VCaP (cell line): ENCODE data around the gene SOX18.

Experiments used
- H3K27ac ChIP-seq: fragments of 450-650 bp; 2 replicates; pipeline ENCODE4 v1.5.1; 2017
- TF ChIP-seq, protein P1 (sequence below): fragments of 450-650 bp; conservative IDR thresholded peaks from 2 replicates; pipeline ENCODE4 v1.5.1; 2017; ENCODE audit warnings: mild to moderate bottlenecking, moderate library complexity

The SOX18 gene

DNA sequence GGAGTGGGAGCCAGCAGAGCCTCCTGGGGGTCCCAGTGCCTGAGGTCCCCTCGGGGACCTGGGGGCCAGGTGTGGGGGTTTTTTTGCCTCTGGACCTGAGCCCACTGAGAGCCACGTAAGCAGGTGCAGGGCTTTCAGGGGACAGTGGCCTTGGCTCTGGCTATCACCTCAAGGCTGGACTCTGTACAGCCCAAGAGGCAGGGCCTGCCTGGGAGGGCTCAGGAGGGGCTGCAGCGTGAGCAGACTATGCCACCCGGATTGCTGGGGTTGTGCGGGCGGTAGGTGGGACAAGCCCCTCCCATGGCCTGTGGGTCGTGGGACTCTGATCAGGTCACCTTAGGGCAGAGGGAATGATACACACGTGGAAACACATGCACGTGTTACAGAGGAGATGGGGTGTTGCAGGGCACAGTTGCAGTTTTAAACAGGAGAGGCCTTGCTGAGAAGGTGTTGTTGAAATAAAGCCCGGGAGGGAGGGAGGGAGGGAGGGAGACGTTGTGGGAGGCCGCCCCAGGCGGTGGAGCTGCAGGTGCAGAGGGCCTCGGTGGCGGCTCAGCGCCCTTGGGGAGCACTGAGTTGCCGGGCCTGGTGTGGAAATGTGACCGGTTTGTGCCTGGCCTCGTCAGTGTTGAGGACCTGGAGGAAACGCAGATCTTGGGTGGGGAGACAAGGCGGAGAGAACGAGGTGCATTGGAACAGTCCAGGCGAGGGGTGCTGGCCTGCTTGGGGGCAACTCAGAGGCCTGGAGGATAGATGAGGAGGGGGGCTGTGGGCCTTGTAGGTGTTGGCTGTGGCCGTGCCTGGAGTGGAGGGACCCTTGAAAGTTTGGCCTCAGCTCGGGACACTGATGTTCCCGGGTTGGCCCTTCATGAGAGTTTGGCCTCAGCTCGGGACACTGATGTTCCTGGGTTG is 15.9 kb upstream of the SOX18 start:
- TF ChIP-seq, protein P1, sequence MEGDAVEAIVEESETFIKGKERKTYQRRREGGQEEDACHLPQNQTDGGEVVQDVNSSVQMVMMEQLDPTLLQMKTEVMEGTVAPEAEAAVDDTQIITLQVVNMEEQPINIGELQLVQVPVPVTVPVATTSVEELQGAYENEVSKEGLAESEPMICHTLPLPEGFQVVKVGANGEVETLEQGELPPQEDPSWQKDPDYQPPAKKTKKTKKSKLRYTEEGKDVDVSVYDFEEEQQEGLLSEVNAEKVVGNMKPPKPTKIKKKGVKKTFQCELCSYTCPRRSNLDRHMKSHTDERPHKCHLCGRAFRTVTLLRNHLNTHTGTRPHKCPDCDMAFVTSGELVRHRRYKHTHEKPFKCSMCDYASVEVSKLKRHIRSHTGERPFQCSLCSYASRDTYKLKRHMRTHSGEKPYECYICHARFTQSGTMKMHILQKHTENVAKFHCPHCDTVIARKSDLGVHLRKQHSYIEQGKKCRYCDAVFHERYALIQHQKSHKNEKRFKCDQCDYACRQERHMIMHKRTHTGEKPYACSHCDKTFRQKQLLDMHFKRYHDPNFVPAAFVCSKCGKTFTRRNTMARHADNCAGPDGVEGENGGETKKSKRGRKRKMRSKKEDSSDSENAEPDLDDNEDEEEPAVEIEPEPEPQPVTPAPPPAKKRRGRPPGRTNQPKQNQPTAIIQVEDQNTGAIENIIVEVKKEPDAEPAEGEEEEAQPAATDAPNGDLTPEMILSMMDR = no peak
- no peak overlapping the region for H3K27ac ChIP-seq

DNA sequence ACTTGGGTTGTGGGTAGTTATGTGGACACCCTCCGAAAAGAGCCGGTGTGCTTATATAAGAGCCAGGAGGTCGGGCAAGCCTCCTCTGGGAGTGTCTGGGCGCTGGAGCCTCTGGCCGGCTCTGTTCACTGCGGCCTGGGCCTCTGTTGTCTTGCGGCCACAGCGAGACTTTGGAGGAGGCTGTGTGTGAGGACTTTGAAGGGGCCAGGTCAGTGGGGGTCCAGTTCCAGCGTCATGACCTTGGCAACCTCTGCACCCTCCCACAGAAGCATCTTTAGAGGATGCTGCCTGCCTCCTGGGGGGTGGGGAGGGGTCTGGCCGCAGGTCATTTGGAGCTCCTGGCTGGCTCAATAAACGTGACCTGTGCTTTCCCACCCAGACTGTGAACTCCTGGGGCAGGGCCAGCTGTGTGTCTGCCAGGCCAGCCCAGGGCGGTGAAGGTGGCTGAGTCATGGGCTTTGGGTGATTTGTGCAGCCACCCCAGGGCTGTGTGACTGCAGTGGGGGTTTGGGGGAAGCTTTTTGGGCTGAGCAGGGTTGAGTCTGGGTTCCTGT is 14.8 kb upstream of the SOX18 start:
- TF ChIP-seq, protein P1 = no peak
- peak overlapping the region; percentile 87; the same call in 1 of the 2 replicates for H3K27ac ChIP-seq

- H3K27ac ChIP-seq = peak overlapping the region; percentile 87
Measured at GRCh38 chr20:64063389-64064144, 14.1 kb upstream of the SOX18 start.

GRCh38 chr20:64062596-64063388 is 13.4 kb upstream of the SOX18 start, which contains the start of gene TCEA2:
Gene TCEA2, plus strand, starts transcription at chr20:64063198. Its CDS starts 115 bp downstream, at chr20:64063313.
- peak within 1 kb of the TSS; percentile 87 for H3K27ac ChIP-seq
- TF ChIP-seq, protein P1 = no peak

More at GRCh38 chr20:64063389-64064144, 14.1 kb upstream of the SOX18 start:
- TF ChIP-seq, protein P1 = no peak

DNA sequence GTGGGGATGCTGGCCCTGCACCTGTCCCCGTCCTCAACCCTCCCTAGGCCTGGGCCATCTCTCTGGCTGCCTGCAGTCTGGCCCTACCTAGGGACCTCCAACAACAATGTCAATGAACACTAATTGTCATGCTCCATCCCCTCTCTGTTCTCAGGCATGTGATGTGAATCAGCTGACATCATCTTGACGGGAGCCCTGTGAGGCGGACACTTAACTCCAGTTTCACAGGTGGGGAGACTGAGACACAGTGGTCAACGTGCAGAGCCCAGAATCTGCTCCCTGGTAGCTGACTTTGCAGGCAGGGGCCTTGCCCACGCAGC is 12.8 kb upstream of the SOX18 start:
- H3K27ac ChIP-seq = peak overlapping the region; percentile 87
- TF ChIP-seq, protein P1 = no peak

- H3K27ac ChIP-seq = peak overlapping the region; percentile 48
- TF ChIP-seq, protein P1 = no peak
Measured at GRCh38 chr20:64058536-64058935, 9.1 kb upstream of the SOX18 start.
